ENCODE measurements around the gene DMRTC2.

DNA sequence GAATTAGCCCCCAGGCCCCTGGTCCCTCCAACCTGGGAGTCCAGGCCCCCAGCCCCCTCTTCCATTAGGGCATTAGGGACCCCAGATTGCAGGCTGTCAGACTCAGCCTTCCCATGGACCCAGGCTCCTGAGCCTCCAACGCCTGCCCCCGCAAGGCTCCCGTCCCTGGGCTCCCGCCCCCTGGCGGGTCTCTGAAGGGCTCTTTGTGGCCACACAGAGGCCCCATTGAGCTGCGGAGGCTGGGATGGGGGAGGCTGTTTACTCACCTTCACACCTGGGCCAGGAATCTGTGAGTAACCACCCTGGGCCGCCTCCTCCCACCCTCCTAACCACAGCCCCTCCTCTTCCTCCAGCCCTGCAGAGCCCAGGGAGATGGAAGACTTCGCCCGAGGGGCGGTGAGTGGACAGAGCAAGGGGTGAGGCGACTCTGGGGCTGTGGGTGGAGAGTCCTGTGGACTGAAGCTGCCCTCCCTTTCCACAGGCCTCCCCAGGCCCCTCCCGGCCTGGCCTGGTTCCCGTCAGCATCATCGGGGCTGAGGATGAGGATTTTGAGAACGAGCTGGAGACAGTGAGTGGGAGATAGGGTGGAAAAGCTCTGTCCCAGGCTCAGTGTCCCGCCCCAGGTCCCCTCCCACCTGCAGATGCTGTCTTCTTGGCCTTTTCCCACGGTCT lies 43.0 kb downstream of the DMRTC2 start:
- TF ChIP-seq, protein P1, sequence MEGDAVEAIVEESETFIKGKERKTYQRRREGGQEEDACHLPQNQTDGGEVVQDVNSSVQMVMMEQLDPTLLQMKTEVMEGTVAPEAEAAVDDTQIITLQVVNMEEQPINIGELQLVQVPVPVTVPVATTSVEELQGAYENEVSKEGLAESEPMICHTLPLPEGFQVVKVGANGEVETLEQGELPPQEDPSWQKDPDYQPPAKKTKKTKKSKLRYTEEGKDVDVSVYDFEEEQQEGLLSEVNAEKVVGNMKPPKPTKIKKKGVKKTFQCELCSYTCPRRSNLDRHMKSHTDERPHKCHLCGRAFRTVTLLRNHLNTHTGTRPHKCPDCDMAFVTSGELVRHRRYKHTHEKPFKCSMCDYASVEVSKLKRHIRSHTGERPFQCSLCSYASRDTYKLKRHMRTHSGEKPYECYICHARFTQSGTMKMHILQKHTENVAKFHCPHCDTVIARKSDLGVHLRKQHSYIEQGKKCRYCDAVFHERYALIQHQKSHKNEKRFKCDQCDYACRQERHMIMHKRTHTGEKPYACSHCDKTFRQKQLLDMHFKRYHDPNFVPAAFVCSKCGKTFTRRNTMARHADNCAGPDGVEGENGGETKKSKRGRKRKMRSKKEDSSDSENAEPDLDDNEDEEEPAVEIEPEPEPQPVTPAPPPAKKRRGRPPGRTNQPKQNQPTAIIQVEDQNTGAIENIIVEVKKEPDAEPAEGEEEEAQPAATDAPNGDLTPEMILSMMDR (IDR thresholded peaks at IDR 0.05) = no peak; the same call in 1 of the 2 replicates
- no peak for TF ChIP-seq SIN3A (IDR thresholded peaks at IDR 0.05; ENCODE audit: borderline replicate concordance, insufficient read depth, low read depth, low read length)
- TF ChIP-seq, protein P2, sequence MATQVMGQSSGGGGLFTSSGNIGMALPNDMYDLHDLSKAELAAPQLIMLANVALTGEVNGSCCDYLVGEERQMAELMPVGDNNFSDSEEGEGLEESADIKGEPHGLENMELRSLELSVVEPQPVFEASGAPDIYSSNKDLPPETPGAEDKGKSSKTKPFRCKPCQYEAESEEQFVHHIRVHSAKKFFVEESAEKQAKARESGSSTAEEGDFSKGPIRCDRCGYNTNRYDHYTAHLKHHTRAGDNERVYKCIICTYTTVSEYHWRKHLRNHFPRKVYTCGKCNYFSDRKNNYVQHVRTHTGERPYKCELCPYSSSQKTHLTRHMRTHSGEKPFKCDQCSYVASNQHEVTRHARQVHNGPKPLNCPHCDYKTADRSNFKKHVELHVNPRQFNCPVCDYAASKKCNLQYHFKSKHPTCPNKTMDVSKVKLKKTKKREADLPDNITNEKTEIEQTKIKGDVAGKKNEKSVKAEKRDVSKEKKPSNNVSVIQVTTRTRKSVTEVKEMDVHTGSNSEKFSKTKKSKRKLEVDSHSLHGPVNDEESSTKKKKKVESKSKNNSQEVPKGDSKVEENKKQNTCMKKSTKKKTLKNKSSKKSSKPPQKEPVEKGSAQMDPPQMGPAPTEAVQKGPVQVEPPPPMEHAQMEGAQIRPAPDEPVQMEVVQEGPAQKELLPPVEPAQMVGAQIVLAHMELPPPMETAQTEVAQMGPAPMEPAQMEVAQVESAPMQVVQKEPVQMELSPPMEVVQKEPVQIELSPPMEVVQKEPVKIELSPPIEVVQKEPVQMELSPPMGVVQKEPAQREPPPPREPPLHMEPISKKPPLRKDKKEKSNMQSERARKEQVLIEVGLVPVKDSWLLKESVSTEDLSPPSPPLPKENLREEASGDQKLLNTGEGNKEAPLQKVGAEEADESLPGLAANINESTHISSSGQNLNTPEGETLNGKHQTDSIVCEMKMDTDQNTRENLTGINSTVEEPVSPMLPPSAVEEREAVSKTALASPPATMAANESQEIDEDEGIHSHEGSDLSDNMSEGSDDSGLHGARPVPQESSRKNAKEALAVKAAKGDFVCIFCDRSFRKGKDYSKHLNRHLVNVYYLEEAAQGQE (IDR thresholded peaks at IDR 0.05; ENCODE audit: insufficient read depth in 1 of 2, low read depth in 2 of 2, low read length in 1 of 2) = no peak
- no peak for TF ChIP-seq POLR2AphosphoS5 (IDR thresholded peaks at IDR 0.05; ENCODE audit: low read depth, low read length)
- no peak for TF ChIP-seq TCF7L2 (IDR thresholded peaks at IDR 0.05; ENCODE audit: low read depth, low read length)
